Fibroblast of lung (primary cell): ENCODE results near the gene FSTL5. TPM values are rescaled to one million over a fixed set of nuclear protein-coding genes. Genes with fewer than 3 reads are reported as not detected.
A peak's percentile ranks its signal among the peaks of the same experiment; 100 is the strongest.

Source experiments
- DNase-seq, 2 donors: peaks; one replicate each; pipeline versions ENCODE4 v3.0.0 to v3.0.0-alpha.2; 2010; ENCODE audit warnings: low read depth in 2 of 2
- H2AFZ ChIP-seq: 2 replicates; pipeline ENCODE4 v1.5.1; 2012; ENCODE audit warnings: low read length, control low read depth, inconsistent platforms
- H3K27ac ChIP-seq: 2 replicates; pipeline ENCODE4 v1.5.1; 2011; ENCODE audit warnings: low read length, control low read depth; ENCODE audit not compliant: insufficient read depth
- H3K27me3 ChIP-seq: 2 replicates; pipeline ENCODE4 v1.5.1; 2011; ENCODE audit warnings: mild to moderate bottlenecking, low read length; ENCODE audit not compliant: control insufficient read depth, insufficient read depth
- H3K36me3 ChIP-seq: 2 replicates; pipeline ENCODE4 v1.5.1; 2011; ENCODE audit warnings: low read length; ENCODE audit not compliant: control insufficient read depth, insufficient read depth
- H3K4me1 ChIP-seq: 2 replicates; pipeline ENCODE4 v1.5.1; 2011; ENCODE audit warnings: low read length; ENCODE audit not compliant: control insufficient read depth, insufficient read depth; ENCODE audit errors: extremely low read depth
- H3K4me2 ChIP-seq: 2 replicates; pipeline ENCODE4 v1.5.1; 2011; ENCODE audit warnings: low read length, control low read depth; ENCODE audit not compliant: insufficient read depth; ENCODE audit errors: extremely low read depth
- H3K4me3 ChIP-seq, 4 experiments: fragments of 200-600 bp in 1 of 4; sonication (generic) in 1 of 4; replicated peaks in 1 of 4; 2 replicates each; pipeline ENCODE4 v1.5.1; 2011 to 2016; ENCODE audit warnings: low read length in 4 of 4, low read depth in 3 of 4, mild to moderate bottlenecking in 3 of 4, control low read depth in 2 of 4, inconsistent platforms in 1 of 4, mixed read lengths in 1 of 4; ENCODE audit not compliant: insufficient read depth in 1 of 4; ENCODE audit errors: control extremely low read depth in 1 of 4
- H3K79me2 ChIP-seq: 2 replicates; pipeline ENCODE4 v1.5.1; 2012; ENCODE audit warnings: mild to moderate bottlenecking, low read length, inconsistent platforms; ENCODE audit not compliant: control insufficient read depth, insufficient read depth
- H3K9ac ChIP-seq: 2 replicates; pipeline ENCODE4 v1.5.1; 2011; ENCODE audit warnings: mild to moderate bottlenecking, low read length, control low read depth; ENCODE audit not compliant: insufficient read depth
- H3K9me3 ChIP-seq: 2 replicates; pipeline ENCODE4 v1.5.1; 2012; ENCODE audit warnings: low read depth, low read length; ENCODE audit not compliant: control insufficient read depth, insufficient read depth
- H4K20me1 ChIP-seq: 2 replicates; pipeline ENCODE4 v1.5.1; 2011; ENCODE audit warnings: low read length; ENCODE audit not compliant: control insufficient read depth, insufficient read depth; ENCODE audit errors: extremely low read depth
- CTCF ChIP-seq, 2 donors: IDR thresholded peaks in 1 of 2; conservative IDR thresholded peaks in 1 of 2; 1 replicate in 1 of 2; 2 replicates in 1 of 2; pipeline ENCODE4 v1.5.1; 2011 to 2012; ENCODE audit warnings: low read length in 2 of 2, control low read depth in 1 of 2, inconsistent platforms in 1 of 2, low read depth in 1 of 2, mild to moderate bottlenecking in 1 of 2
- EZH2 ChIP-seq: IDR thresholded peaks from 2 replicates; pipeline ENCODE4 v1.5.1; 2012; ENCODE audit warnings: low read length, control low read depth, mild to moderate bottlenecking; ENCODE audit errors: missing control alignments
- polyA plus RNA-seq, 2 donors: library from polyadenylated mRNA; depleted of rRNA in 1 of 2; stranded (reverse) in 1 of 2; unstranded in 1 of 2; fragments of >200 nt; gene quantifications; 2 replicates each; pipeline ENCODE4 v1.2.1, GENCODE V29; 2011 to 2012; ENCODE audit warnings: missing spikeins in 1 of 2
- total RNA-seq: library from RNA; depleted of rRNA; stranded (reverse); fragments of >200 nt; gene quantifications from 2 replicates; pipeline ENCODE4 v1.2.1, GENCODE V29; 2014

Gene FSTL5
- total and polyA plus RNA-seq, 2 donors (not counting 1 experiment from before 2014, with no cell fraction given) = 0.11 to 0.33 TPM

- Histone ChIP-seq H3K27me3 (no peaks in the 10 kb centered on the region), H3K4me3 (no peak overlapping the region), H3K4me1 (no peaks in the 10 kb centered on the region), H3K4me2 (no peak overlapping the region), H3K9me3 (no peaks in the 10 kb centered on the region), H3K79me2 (no peaks in the 10 kb centered on the region), H3K27ac (no peak overlapping the region), H3K36me3 (no peaks in the 10 kb centered on the region), H3K9ac (no peak overlapping the region), H4K20me1 (no peaks in the 10 kb centered on the region), H2AFZ (no peak overlapping the region)
- no peak for TF ChIP-seq EZH2
- no peak for TF ChIP-seq CTCF (conservative IDR thresholded peaks at IDR 0.05 in 1 of 2, IDR thresholded peaks at IDR 0.05 in 1 of 2; ENCODE audit: low read depth in 1 of 2, low read length in 2 of 2)
- no peak for DNase-seq
Observed at GRCh38 chr4:161336621-161337020, 827.2 kb downstream of the FSTL5 start.

GRCh38 chr4:161336016-161336530 is 827.7 kb downstream of the FSTL5 start:
- no peaks in the 10 kb centered on the region for H4K20me1 ChIP-seq
- H3K27me3 ChIP-seq = no peaks in the 10 kb centered on the region
- no peak overlapping the region for H2AFZ ChIP-seq
- H3K4me2 ChIP-seq = no peak overlapping the region
- no peaks in the 10 kb centered on the region for H3K36me3 ChIP-seq
- H3K27ac ChIP-seq = no peak overlapping the region
- TF ChIP-seq EZH2 (no peak), CTCF (conservative IDR thresholded peaks at IDR 0.05 in 1 of 2, IDR thresholded peaks at IDR 0.05 in 1 of 2; ENCODE audit: low read depth in 1 of 2, low read length in 2 of 2) (no peak)
- H3K9ac ChIP-seq = no peak overlapping the region
- H3K4me3 ChIP-seq = no peak overlapping the region
- H3K4me1 ChIP-seq = no peaks in the 10 kb centered on the region
- H3K79me2 ChIP-seq = no peaks in the 10 kb centered on the region
- H3K9me3 ChIP-seq = no peaks in the 10 kb centered on the region
- DNase-seq = peak in 1 of 2 donors; percentile 7
